ENCODE results near the gene MFSD11.

GRCh38 chr17:76735006-76735405, 2.9 kb upstream of the MFSD11 start:
- no peak for TF ChIP-seq POLR2A (IDR thresholded peaks at IDR 0.05)
- TF ChIP-seq CTCF (IDR thresholded peaks at IDR 0.05): no peak
- TF ChIP-seq POLR2AphosphoS5 (IDR thresholded peaks at IDR 0.05): no peak

All from upper lobe of left lung (tissue), 4 donors.